ENCODE data around the gene CEP104.

Gene CEP104

DNA sequence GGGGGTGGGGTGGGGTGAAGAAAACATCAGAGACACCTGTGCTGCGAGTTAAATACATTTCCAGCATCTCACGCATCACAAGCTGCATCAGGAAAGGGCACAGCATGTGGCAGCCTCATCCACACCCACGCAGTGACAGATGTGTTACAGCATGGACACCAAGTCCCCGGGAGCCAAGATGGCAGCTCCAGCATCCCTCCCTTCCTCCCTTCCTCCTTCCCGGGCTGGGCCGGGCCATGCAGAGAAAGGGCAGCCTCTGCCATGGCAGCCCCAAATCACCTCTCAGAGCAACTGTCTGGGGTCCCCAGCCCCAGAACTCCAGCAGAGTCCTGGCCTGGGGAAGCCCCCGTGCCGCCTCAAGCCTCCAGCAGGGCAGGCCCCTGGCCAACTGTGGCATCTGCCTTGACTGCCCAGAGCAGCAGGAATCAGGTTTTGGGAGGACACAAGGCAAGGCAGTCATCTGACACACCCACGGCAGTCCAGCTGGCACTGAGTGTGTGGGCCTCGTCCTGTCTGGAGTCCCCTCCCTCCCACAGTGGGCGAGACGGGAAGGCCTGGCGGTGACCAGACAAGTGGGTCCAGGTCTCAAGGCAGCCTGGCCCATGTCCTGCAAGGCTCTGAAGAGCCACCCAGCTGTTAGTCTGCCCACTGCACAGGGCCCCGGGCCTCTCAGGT lies 78.3 kb downstream of the CEP104 start:
- no peak for DNase-seq (ENCODE audit: low read depth in 2 of 2)

GRCh38 chr1:3777647-3778589 lies 79.1 kb downstream of the CEP104 start:
- DNase-seq (ENCODE audit: low read depth in 2 of 2), result no peak

DNA sequence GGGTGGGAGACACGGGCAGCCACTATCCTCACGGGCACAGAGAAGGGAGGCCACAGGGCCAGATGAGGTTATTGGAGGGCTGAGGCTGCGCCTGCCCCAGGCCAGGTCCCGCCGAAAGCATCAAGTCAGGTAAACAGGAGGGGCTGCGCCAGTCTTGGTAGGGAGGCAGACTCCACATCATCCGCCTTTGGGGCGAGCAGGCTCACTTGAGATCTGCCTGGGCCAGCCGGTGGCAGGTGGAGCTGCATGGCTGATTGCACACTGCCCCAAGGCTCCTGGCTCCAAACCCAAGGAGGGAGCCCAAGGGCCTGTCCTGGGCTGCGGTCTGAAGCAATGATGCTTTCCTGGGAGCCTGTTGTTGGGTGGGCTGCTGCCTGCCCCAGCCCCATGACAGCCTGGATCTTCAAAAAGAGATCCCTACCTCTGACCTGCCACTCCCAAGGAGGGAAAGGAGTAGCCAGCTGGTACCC lies 79.9 kb downstream of the CEP104 start:
- DNase-seq (ENCODE audit: low read depth in 2 of 2), result no peak

- DNase-seq (ENCODE audit: low read depth in 2 of 2), result no peak
Measured at GRCh38 chr1:3776231-3776961, 80.6 kb downstream of the CEP104 start.

GRCh38 chr1:3775490-3776230 lies 81.4 kb downstream of the CEP104 start:
- peak in 1 of 2 donors; percentile 47 for DNase-seq (ENCODE audit: low read depth in 2 of 2)

- no peak for DNase-seq (ENCODE audit: low read depth in 2 of 2)
Measured at GRCh38 chr1:3774946-3775489, 82.0 kb downstream of the CEP104 start.

GRCh38 chr1:3774276-3774945 lies 82.6 kb downstream of the CEP104 start:
- DNase-seq (ENCODE audit: low read depth in 2 of 2), result no peak

DNA sequence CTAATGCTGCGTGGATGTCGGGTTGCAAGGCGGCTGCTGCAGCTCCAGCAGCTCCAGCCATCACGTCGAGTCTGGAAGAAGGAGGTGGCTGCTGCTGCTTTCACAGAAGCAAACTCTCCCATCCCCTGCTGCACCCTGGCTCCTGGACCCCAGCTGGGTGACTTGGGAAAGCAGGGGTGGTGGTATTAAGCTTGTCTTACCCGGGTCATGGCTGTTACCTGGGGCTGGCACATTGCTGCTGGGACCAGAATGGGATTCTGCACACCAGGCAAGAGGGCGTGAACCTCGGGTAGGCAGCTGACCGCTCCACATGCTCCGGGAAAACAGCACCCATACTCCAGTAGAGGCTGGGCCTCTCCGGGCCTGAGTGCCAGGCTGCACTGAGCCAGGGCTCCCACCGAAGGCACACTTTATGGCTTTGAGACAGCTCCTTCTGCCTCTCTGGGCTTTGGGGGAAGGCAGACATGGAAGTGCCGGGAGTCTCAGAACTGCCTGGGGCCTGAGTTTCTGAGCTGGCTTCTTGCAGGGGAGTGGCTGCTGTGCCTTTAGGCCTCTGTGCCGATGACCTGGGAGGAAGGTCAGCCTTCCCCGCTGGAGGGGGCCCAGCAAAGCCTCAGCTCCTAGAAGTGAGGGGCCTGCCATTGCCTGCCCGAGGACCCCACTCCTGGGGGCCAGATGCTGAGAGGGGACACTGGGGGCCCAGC lies 83.3 kb downstream of the CEP104 start:
- no peak for DNase-seq (ENCODE audit: low read depth in 2 of 2)

GRCh38 chr1:3772715-3773571 lies 84.1 kb downstream of the CEP104 start, which contains the start of gene SMIM1:
TSS of gene SMIM1 (plus strand) at chr1:3772749. CDS start at chr1:3775374, 2,625 bp downstream.
- no peak for DNase-seq (ENCODE audit: low read depth in 2 of 2)

GRCh38 chr1:3772027-3772714 lies 84.8 kb downstream of the CEP104 start:
- DNase-seq (ENCODE audit: low read depth in 2 of 2), result peak; percentile 83 to 88

- no peak for DNase-seq (ENCODE audit: low read depth in 2 of 2)
Measured at GRCh38 chr1:3771108-3772026, 85.6 kb downstream of the CEP104 start.

- DNase-seq (ENCODE audit: low read depth in 2 of 2), result no peak
Measured at GRCh38 chr1:3770047-3770765, 86.8 kb downstream of the CEP104 start.

- DNase-seq (ENCODE audit: low read depth in 2 of 2), result no peak
Measured at GRCh38 chr1:3768811-3769390, 88.1 kb downstream of the CEP104 start.

GRCh38 chr1:3767328-3767925 lies 89.6 kb downstream of the CEP104 start:
- DNase-seq (ENCODE audit: low read depth in 2 of 2), result no peak

- DNase-seq (ENCODE audit: low read depth in 2 of 2), result no peak
Measured at GRCh38 chr1:3763351-3764125, 93.5 kb downstream of the CEP104 start.

Data from stimulated activated CD4-positive, alpha-beta T cell treated with anti-CD3 and anti-CD28 coated beads, Interleukin-4, amount 100 ng/mL, for 48 hours (primary cell).